Glutamatergic neuron (in vitro differentiated cells): ENCODE results near the gene GRIK3. TPM values are rescaled to one million over a fixed set of nuclear protein-coding genes. Genes with fewer than 3 reads are reported as not detected.
A peak's percentile ranks its signal among the peaks of the same experiment; 100 is the strongest.

ENCODE experiments used
- DNase-seq: peaks from one replicate; pipeline ENCODE4 v3.0.0; 2022
- H3K27ac Mint-ChIP-seq: one replicate; pipeline ENCODE4 v1.8.0; 2020; ENCODE audit warnings: mild to moderate bottlenecking, mixed read lengths, inconsistent platforms; ENCODE audit not compliant: unreplicated experiment
- H3K27me3 Mint-ChIP-seq: one replicate; pipeline ENCODE4 v1.8.0; 2020; ENCODE audit warnings: mild to moderate bottlenecking, moderate library complexity, mixed read lengths, inconsistent platforms; ENCODE audit not compliant: unreplicated experiment
- H3K36me3 Mint-ChIP-seq: one replicate; pipeline ENCODE4 v1.8.0; 2020; ENCODE audit warnings: mild to moderate bottlenecking, mixed read lengths, inconsistent platforms; ENCODE audit not compliant: unreplicated experiment
- H3K4me1 Mint-ChIP-seq: one replicate; pipeline ENCODE4 v1.8.0; 2020; ENCODE audit warnings: mild to moderate bottlenecking, low read depth, mixed read lengths, inconsistent platforms; ENCODE audit not compliant: unreplicated experiment
- H3K4me3 Mint-ChIP-seq: one replicate; pipeline ENCODE4 v1.8.0; 2020; ENCODE audit warnings: mild to moderate bottlenecking, mixed read lengths, inconsistent platforms; ENCODE audit not compliant: unreplicated experiment
- H3K9me3 Mint-ChIP-seq: one replicate; pipeline ENCODE4 v1.8.0; 2020; ENCODE audit warnings: mild to moderate bottlenecking, moderate library complexity, mixed read lengths, inconsistent platforms; ENCODE audit not compliant: unreplicated experiment
- total RNA-seq: library from RNA; stranded (reverse); fragmentation: NEBNext Ultra II Directional; extraction: Animal tissue kit (Norgen Biotek cat#: 25700); gene quantifications from one replicate; pipeline ENCODE4 v1.2.1, GENCODE V29; 2021; ENCODE audit not compliant: unreplicated experiment
- TF ChIP-seq, protein P1 (sequence below): fragments of 200-600 bp; sonication (generic); IDR thresholded peaks from one replicate; pipeline ENCODE4 v1.5.0; 2021; ENCODE audit not compliant: partially characterized antibody, unreplicated experiment

The GRIK3 gene
- total RNA-seq, 1 donor from 2014 or later: 60.1 TPM

DNA sequence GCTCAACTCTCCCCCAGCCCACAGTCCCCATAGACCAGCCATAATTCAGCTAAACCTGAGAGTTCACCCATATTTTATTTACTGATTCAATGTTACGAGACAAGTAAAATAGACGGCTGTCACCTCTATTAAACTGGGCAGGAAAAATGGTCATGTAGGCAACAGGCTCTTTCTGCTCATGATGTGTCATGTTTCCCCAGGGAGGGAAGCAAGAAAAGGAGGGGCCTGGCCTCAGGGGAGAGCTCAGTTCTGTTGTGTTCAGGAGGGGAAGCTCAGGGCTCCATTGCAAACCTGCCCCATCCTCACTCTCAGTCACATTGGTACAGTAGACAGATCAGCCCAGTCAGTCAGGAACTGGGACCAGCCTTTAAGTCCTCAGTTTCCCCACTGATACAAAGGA lies 12.8 kb downstream of the GRIK3 start:
- TF ChIP-seq, protein P1, sequence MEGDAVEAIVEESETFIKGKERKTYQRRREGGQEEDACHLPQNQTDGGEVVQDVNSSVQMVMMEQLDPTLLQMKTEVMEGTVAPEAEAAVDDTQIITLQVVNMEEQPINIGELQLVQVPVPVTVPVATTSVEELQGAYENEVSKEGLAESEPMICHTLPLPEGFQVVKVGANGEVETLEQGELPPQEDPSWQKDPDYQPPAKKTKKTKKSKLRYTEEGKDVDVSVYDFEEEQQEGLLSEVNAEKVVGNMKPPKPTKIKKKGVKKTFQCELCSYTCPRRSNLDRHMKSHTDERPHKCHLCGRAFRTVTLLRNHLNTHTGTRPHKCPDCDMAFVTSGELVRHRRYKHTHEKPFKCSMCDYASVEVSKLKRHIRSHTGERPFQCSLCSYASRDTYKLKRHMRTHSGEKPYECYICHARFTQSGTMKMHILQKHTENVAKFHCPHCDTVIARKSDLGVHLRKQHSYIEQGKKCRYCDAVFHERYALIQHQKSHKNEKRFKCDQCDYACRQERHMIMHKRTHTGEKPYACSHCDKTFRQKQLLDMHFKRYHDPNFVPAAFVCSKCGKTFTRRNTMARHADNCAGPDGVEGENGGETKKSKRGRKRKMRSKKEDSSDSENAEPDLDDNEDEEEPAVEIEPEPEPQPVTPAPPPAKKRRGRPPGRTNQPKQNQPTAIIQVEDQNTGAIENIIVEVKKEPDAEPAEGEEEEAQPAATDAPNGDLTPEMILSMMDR: no peak
- H3K27me3 Mint-ChIP-seq: peaks cover 3% of the 10 kb centered on the region

GRCh38 chr1:37020653-37021277 lies 13.6 kb downstream of the GRIK3 start:
- H3K4me3 Mint-ChIP-seq: peak overlapping the region; percentile 23
- H3K27me3 Mint-ChIP-seq: peaks cover 3% of the 10 kb centered on the region
- TF ChIP-seq, protein P1: no peak
- no peaks in the 10 kb centered on the region for H3K9me3 Mint-ChIP-seq
- H3K27ac Mint-ChIP-seq: peak overlapping the region; percentile 23
- no peak for DNase-seq
- H3K4me1 Mint-ChIP-seq: peaks cover 25% of the 10 kb centered on the region
- peaks cover 6% of the 10 kb centered on the region for H3K36me3 Mint-ChIP-seq

More for the DNA sequence above, 12.8 kb downstream of the GRIK3 start:
- DNase-seq: no peak
- H3K27ac Mint-ChIP-seq: no peak overlapping the region
- peaks cover 27% of the 10 kb centered on the region for H3K4me1 Mint-ChIP-seq
- peaks cover 6% of the 10 kb centered on the region for H3K36me3 Mint-ChIP-seq
- no peaks in the 10 kb centered on the region for H3K9me3 Mint-ChIP-seq
- no peak overlapping the region for H3K4me3 Mint-ChIP-seq

GRCh38 chr1:37018510-37018909 lies 15.8 kb downstream of the GRIK3 start:
- no peak overlapping the region for H3K27ac Mint-ChIP-seq
- peaks cover 21% of the 10 kb centered on the region for H3K4me1 Mint-ChIP-seq
- H3K4me3 Mint-ChIP-seq: peak overlapping the region; percentile 26

DNA sequence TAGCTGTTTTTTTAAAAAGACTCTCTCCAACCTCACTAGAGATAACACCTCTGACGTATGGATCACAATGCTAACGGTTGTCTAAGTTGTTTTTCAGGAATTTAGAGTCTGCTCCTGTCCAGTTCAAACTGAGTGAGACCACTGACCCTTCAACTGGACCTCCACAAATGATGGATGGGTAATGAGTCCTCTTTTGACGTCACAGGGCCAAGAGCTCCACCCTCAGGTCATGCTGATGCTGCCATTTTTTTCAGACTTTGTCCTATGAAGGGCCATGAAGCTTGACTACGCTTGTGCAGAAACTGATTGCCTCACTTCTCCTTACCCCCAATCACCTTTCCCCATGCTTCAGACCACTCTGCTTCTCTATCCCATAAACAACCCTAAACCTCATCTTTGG lies 16.6 kb downstream of the GRIK3 start:
- TF ChIP-seq, protein P1: no peak
- Mint-ChIP-seq H3K4me3 (no peak overlapping the region), H3K36me3 (peaks cover 10% of the 10 kb centered on the region), H3K4me1 (peaks cover 21% of the 10 kb centered on the region), H3K27me3 (peaks cover 5% of the 10 kb centered on the region), H3K27ac (no peak overlapping the region), H3K9me3 (no peaks in the 10 kb centered on the region)
- DNase-seq: no peak

More at GRCh38 chr1:37018510-37018909, 15.8 kb downstream of the GRIK3 start:
- Mint-ChIP-seq H3K36me3 (peaks cover 10% of the 10 kb centered on the region), H3K9me3 (no peaks in the 10 kb centered on the region), H3K27me3 (peaks cover 5% of the 10 kb centered on the region)
- DNase-seq: no peak
- TF ChIP-seq, protein P1: no peak

DNA sequence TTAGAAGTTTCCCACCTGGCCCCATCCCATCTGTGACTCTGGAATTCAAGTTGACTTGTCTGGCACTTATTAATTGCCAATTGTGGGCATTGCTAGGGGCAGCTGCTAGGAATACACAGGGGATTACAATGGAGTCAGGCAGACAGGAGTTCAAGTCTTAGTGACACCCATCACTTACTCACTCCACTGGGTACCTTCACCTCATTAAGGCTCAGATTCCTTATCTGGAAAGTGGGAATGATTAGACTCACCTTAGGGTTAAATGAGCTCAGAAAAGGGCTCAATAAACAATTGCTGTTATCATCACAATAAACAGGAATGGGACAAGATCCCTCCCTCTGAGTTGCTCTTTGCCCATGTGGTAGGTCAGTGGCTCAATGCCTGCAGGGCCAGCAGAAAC lies 18.2 kb downstream of the GRIK3 start:
- H3K36me3 Mint-ChIP-seq: peaks cover 13% of the 10 kb centered on the region
- H3K27me3 Mint-ChIP-seq: peaks cover 5% of the 10 kb centered on the region
- TF ChIP-seq, protein P1: no peak
- H3K4me3 Mint-ChIP-seq: no peak overlapping the region
- H3K4me1 Mint-ChIP-seq: peaks cover 15% of the 10 kb centered on the region
- DNase-seq: no peak
- H3K27ac Mint-ChIP-seq: no peak overlapping the region
- H3K9me3 Mint-ChIP-seq: no peaks in the 10 kb centered on the region
